Stimulated activated CD4-positive, alpha-beta T cell treated with anti-CD3 and anti-CD28 coated beads, Interleukin-12 subunit alpha, Interleukin-12 subunit beta, amount 100 ng/mL, for 24 hours (primary cell): ENCODE results near the gene NDST1.
"Not testable (repeated sequence)": the region's sequence is repeated elsewhere in the genome, so short reads cannot be mapped to it uniquely, and the experiment has no call there.

Source experiments
- DNase-seq, 2 experiments: peaks; one replicate each; pipeline ENCODE4 v3.0.0-alpha.2; 2020; ENCODE audit warnings: low read depth in 2 of 2

NDST1 gene

DNA sequence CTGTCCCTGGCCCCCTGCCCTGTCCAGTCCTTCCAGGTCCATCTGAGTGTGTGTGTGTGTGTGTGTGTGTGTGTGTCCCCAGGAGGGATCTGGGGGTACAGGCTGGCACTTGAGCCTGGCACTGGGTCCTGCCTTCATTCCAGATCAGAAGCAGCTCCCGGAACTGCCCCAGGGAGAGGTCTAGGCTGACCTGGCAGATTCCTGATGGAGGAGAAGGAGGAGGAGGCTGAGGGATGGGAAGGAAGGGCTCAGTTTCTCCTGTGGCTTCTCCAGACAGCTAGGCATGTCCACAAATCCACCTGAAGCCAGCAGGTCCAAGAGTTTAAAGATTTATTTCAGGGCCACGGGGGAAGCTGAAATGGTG lies 328 bp downstream of the NDST1 start:
- no peak for DNase-seq

DNA sequence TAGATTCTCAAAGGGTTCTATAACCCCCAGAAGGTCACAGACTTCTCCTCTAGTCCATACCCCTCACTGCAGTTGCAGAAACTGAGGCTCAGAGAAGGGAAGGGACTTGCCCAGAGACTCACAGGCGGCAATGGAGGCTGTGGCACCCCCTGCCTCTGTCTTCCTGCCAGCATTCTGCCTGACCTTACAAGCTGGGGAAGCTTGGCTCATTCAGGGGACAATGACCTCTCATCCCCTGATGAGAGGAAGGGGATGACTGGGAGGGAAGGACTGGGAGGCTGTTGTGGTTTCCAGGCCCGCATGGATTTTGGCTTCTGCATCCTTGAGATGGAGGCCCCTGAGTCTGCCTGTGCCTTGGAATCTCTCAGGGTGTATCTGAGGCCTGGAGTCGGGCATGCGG lies 897 bp downstream of the NDST1 start:
- DNase-seq: no peak

DNA sequence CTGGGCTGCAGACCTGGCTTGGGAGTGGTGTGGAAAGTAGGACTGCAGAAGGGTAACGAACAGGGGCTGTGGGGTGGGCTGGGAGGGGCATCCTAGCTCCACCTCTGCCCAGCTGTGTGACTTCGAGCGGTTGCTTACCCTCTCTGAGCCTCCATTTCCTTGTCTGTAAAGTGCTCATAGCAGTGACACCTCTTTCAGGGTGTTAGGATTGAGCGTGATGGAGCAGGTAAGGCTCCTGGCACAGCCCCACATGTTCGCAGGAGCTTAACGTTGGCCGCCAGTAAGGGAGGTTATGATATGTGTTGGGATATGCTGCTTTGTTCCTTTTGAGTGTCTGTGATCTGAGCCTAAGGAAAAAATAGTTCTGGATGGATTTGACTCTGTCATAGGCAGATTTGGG lies 2.1 kb downstream of the NDST1 start:
- DNase-seq: no peak

DNA sequence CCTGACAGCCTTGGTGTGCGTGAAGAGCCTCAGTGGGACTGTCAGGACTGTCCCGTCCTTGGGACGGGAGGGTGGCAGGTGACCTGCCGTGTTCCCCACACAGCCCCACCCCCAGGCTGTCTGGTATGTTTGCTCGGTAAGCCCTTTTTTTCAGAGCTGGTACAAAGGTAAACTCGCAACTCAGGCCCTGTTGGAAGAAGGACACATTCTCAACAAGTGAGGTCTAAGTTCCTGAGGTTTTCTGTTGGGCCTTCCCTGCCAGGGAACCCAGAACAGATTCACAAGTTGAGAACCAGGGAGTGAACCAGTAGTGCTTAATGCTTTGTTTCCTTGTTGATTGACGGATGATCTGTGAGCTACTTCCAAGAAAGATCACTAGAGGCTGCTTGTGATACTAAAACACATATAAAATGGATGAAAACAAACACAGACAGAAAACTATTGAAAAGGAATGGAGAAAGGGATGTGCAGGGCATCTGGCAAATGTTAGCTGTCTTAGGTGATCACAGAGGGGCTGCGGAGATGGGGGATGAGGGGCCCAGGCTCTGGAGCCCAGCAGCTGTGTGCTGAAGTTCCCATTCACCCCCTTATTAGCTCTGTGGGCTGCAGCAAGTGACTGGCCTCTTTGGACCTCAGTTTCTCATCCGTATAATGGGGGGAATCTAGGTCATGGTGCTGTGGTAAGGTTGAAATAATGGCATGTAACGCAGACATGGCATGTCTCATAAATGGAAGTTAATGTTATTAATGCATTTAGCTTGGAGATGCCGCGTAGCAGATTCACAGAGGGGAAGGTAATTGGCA lies 2.7 kb downstream of the NDST1 start:
- no peak for DNase-seq

DNA sequence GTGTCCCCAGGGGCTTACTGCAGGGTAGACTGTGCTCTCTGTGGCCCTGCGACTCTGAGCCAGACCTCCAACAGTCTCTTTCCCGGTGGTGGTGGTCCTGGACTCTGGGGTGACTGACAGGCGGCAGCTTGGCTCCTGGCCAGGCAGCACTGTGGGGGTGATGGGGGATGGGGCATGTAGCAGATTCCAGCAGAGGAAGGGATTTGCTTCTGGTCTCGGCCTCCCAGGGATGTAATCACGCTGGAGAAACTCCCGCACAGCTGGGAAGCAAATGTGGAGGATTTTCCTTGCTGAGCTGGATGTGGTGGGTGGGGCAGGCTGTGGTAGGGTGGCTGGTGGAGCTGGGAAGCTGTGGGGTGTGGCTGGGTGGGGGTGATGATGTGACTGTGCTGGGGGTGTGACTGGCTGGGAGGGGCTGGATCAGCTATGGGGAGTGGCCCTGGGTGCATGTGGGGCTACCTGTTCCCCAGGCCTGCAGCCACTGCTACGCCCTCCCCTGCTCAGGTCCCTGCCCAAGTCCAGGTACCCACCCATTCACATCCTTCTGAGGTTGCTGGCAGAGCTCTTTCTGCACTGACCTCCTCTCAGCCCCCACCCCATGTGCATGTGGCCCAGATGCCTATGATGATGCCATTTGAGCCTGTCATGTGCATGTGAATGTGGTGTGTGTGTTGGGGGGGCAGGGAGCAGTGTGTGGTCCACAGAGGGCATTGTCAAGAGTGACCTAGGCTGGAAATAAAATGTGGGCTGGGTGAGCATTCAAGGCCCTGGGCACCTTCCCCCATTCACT lies 3.8 kb downstream of the NDST1 start:
- DNase-seq: no peak

DNA sequence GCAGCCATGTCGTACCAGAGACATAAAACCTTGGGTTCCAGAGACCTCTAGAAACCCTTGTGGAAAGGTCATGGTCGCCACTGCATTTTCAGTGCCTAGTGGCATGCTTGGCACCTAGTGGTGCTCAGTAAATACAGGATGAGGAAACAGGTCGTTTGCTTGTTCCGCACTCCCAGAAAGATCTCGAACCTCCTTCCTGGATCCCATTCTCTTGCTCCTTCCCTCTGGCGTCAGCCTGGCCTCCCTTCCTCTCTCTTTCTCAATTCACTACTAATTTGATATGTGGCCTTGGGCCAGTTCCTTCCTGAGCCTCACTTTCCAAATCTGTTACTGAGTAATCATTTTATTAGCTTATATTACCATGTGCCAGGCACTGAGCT lies 4.4 kb downstream of the NDST1 start:
- DNase-seq: no peak

DNA sequence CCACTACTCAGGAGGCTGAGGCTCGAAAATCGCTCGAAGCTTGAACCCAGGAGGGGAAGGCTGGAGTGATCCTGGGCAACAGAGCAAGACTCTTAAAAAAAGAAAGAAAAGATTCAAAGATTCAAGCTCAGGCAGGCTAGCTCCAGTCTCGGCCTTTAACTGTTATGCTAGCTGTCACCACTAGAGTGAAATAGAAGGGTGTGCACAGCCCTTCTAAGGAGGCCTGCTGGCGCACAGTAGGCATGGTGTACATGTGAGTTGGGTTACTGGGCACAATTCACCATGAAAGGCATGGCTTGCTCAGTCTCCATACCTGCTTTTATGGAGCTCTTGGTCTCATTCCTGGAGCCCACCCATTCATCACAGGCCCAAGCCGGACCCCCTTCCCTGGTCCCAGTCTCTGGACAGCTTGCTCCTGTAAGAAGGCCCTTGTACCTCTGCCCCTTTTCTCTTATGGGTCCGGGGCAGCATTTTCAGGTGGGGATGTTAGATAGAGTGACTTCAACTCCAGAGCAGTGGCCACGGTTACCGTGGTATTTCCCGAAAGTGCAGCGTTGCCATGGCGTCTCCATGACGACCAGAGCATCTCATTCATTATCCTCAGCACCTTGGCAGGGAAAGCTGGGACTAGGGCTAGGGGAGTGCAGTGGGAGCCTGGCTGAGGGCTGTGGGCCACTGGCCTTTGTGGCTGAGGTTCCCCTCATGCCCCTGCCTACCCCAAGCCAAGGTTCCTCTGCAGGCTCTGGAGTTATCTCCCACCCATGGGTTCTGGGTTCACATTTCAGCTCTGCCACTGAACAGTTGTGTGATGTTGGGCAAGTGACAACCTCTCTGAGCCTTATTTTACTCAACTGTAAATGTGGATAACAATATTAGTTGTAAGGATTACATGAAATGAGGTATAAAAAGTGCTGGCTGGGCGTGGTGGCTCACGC lies 5.7 kb downstream of the NDST1 start:
- no peak for DNase-seq

DNA sequence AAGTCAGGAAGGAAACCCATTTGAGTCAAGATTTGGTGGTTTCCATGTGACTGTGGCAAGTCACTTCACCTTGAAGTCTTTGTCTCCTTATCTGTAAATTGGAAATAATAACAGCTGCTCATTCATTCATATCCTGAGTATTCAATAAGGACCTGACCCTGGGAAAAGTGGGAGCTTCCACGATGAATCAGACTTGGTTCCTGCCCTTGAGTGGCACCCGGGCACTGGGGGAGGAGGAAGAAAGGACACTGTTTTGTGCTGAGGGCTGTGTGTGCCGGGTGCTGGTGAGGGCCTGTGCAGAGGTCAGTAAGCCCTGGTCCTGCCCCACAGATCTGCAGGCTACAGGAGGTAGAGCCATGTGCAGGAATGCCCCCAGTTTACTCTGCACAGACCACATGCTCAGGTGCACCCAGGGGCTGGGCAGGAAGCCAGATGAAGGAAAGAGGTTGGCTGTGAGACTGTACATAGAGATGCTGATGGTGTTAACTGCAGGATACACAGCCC lies 6.8 kb downstream of the NDST1 start:
- no peak for DNase-seq

DNA sequence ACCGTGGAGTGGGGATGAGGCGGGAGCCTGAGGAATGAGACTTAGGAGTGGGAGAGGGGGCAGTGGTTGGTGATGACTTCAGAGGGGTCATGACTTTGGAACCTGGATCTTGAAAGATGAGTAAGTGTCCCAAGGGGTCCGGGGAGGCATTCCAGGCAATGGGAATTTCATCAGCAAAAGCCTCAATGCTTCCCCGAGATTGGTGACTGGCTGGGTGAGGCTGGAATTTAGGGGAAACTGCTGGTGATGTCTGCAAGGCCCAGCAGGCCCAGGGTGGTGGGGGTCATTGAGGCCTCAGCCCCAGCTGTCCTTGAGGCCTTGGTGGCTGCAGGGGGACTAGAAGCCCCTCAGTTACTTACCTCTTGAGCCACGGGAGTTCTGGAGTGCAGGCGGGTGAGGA lies 7.5 kb downstream of the NDST1 start:
- DNase-seq: no peak

DNA sequence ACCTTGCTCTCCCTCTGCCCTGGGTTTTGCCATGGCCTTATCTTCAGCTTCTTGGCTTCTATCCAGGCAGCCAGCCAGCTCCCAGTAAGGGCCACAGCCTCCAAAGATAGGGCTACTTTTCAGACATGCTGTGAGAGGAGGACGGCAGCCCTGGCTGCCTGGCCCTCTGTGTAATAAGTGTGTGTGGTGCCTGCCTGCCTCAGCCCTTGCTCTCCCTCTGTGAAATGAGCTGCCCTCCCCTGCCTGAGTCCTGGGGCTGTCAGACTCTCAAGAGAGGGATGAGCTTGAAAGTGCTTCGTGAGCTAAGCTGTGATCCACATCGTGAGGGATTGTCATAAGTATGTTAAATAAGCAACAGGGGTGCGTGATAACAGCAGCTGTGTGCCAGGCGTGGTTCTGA lies 8.1 kb downstream of the NDST1 start:
- DNase-seq: no peak

DNA sequence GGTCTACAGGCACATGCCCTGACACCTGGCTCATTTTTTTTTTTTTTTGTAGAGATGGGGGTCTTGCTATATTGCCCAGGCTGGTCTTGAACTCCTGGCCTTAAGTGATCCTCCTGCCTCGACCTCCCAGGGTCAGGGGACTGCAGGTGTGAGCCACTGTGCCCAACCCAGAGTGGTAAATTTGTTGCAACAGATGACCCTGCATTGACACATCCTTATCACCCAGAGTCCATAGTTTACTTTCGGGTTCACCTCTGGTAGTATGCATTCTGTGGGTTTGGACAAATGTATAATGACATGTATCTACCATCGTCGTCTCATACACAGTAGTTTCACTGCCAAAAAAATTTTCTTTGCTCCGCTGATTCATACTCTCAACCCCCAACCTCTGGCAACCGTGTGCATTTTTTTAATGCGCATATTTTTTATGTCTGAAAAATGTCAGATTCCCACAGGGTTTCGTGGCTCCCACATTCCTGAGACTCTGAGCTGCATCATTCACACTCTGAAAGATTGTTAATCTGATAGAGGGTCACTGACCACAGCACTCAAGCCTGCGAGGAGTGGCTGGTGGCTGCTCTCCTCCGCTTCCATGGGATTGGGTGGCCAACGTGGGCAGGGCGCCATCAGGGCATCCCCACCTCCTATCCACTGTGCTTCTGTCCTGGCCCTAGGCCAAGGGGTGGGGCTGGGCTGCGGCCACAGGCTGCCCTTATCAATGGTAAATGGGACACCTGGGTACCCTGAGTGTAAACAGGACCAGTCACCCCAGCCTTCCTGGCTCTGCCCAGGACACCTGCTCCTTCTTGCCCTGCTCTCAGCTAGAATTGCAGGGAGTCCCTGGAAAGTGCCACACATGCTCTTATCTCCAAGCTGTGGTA lies 9.6 kb downstream of the NDST1 start:
- no peak for DNase-seq

DNA sequence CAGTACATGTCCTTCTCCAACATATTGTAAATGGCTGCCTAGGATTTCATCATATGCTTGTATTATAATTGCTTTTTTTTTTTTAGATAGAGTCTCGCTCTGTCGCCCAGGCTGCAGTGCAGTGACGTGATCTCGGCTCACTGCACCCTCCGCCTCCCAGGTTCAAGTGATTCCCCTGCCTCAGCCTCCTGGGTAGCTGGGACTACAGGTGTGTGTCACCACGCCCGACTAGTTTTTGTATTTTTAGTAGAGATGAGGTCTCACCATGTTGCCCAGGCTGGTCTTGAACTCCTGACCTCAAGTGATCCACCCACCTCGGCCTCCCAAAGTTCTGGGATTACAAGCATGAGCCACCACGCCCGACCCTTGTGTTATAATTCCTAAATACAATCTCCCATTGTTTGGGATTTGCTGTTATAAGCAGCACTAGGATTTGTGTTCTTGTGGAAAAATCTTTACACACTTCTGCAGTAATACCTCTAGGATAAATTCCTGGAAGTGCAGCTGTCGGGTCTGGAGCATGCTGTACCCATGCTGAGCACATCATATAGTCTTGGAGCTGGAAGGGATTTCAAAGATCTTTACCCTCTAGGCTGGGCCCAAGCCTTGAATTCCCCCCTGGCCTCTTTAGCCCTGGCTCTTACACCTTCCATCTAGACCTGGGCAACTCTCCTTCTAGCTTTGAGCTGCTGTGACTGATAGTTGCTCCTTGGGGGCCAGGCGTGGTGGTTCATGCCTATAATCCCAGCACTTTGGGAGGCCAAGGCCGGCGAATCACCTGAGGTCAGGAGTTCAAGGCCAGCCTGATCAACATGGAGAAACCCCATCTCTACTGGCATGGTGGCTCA lies 11.0 kb downstream of the NDST1 start:
- not testable (repeated sequence) for DNase-seq

DNA sequence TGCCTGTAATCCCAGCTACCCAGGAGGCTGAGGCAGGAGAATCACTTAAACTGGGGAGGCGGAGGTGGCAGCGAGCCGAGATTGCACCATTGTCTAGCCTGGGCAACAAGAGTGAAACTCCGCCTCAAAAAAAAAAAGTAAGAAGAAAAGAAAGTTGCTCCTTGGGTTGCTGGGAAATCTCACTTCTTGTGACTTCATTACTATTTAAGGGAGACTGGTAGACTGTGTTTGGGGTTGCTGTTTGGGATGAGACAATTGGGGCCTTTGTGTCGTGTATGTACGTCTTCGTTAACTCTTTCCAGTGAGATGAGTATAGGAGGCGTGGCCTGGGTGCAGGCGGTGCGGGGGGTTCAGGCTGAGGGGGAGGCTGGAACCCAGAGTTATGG lies 11.6 kb downstream of the NDST1 start:
- DNase-seq: no peak

DNA sequence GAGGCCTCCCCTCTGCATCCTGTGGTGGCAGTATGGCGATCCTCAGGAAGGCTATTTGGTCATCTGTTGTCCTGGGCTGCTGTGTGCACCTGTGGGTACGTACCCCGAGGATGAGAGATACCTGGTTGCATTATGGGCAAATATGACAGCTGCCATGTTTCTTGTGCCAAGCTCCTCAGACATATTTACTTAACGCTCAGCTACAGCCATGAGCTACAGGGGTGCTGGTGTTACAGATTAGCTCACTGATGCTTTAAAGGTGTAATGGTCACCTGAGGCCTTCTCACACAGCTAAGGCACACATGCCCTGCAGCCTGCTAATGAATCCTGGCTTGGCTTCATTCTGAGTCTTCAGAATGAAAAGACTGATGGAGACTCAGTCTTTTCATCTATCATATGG lies 12.0 kb downstream of the NDST1 start:
- no peak for DNase-seq

DNA sequence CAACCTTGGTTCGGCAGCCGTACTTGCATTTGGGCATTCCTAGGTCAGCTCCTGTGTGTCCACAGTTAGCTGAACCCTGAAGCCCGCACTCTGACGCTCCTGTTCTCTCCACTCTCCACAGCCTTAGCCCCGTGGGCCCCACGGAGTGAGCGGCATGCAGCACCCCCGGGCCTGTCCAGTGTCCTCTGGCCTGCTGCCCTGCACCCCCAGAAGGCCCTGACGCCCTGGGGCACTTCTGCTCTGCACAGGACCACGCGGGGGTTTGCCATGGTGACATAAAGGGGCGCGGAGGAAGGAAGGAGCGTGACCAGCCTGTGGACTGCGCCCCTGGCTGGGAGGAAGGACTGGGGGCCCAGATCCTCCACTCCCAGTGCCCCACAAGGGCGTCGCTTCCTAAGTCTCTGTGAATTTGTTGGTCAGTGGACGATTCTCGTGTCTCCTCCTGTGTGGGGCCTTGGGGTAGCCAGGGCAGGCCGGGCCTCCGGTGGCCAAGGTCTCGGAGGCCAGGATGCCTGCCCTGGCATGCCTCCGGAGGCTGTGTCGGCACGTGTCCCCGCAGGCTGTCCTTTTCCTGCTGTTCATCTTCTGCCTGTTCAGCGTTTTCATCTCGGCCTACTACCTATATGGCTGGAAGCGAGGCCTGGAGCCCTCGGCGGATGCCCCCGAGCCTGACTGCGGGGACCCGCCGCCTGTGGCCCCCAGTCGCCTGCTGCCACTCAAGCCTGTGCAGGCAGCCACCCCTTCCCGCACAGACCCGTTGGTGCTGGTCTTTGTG lies 13.0 kb downstream of the NDST1 start:
- no peak for DNase-seq

DNA sequence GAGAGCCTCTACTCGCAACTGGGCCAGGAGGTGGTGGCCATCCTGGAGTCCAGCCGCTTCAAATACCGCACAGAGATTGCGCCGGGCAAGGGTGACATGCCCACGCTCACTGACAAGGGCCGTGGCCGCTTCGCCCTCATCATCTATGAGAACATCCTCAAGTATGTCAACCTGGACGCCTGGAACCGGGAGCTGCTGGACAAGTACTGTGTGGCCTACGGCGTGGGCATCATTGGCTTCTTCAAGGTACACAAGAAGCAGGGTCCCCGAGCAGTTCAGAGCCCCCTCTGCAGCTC lies 13.5 kb downstream of the NDST1 start:
- DNase-seq: no peak

DNA sequence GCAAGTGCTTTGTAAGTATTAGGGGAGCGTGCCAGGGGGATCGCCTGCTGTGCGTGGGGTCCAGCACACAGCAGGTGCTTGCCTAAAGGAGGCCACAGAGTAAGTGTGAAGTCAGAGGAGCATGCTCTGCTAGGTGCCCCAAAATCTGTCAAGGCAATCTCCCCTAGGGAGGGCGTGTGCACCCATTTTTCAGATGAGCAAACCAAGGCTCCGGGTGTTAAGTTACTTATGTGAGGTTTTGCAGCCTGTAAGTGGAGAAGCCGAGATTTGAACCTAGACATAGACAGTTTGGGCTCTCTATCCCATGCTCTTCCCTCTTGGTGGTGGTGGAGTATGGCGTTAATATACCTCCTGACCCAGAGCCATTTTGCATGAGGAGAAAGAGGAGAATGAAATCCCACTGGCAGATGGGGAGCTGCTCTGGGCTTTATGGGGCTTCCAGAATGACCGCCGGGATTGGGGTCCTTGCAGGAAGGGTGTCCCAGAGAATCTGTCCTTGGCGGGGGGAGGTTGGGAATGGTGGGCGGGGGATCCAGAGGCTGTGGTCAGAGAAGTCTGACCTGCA lies 14.1 kb downstream of the NDST1 start:
- DNase-seq: no peak

DNA sequence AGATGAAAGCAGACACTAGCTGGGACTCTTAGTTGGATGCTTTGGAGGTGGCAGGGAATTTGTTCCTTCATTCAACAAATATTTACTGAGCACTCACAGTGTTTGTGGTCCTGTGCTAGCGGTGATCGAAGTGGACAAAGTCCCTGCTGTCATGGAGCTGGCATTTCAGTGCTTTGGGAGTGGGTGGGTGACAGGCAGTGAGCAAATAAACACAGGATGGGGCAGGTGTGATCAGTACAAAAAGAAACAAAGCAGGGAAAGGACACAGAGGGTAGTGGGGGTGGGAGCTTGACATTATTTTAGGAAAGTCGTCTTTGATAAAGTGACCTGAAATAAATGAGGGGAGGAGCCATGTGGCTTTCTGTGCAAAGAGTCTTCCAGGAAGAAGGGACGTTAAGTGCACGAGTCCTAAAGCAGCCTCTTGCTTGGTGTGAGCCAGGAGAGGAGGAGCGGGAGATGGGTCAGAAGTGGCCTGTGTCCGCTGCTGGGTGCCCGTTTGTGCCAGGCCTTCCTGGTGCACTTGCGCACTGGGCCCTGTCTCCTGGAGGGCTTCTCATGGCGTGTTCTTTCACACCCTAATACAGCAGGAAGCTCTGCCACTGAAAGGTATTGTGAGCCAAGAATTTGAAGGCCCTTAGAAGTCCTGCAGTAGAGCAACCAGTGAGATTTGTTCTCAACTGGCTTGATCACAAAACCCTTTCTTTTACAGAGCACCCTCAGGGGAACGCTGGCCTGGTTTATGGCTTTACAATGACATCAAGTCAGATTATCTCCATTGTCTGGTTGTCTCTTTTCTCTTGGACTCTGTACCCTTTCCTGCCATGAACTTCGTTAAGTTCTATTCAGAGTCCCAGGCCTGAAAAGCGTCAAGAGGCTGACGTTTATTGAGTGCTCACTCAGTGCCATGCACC lies 14.8 kb downstream of the NDST1 start:
- DNase-seq: no peak
